ENCODE data around the gene FREM1.

The FREM1 gene

DNA sequence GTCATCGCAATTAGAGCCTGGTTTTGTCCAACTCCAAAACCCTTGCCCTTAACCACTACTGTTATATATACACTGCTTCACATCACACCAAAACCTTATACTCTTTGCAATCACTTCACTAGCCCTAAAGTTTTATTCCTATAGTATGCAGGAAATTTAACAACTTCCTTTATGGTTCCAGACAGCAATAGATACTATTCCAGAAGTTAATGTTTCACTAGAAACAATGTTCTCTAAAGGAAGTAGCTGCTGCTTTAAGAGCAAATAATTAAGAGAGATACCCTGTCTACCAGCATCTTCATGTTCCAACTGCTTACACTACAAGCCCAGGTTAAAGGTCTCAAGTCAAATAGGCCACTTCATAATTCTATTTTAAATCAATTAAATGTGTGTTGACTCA is 22.0 kb downstream of the FREM1 start:
- no peak for DNase-seq (ENCODE audit: low read depth)
- H3K4me3 ChIP-seq (ENCODE audit: low read depth, low read length), result no peak overlapping the region

GRCh38 chr9:14887149-14887548 is 23.1 kb downstream of the FREM1 start:
- H3K4me3 ChIP-seq (ENCODE audit: low read depth, low read length), result no peak overlapping the region
- DNase-seq (ENCODE audit: low read depth), result no peak

- no peak for DNase-seq (ENCODE audit: low read depth)
- no peak overlapping the region for H3K4me3 ChIP-seq (ENCODE audit: low read depth, low read length)
These were observed 26.8 kb downstream of the FREM1 start for GRCh38 chr9:14883310-14883944.

GRCh38 chr9:14882090-14882489 is 28.1 kb downstream of the FREM1 start:
- DNase-seq (ENCODE audit: low read depth), result no peak
- no peak overlapping the region for H3K4me3 ChIP-seq (ENCODE audit: low read depth, low read length)

- no peak overlapping the region for H3K4me3 ChIP-seq (ENCODE audit: low read depth, low read length)
- DNase-seq (ENCODE audit: low read depth), result peak; percentile 31
These were observed 29.2 kb downstream of the FREM1 start for GRCh38 chr9:14881006-14881405.

DNA sequence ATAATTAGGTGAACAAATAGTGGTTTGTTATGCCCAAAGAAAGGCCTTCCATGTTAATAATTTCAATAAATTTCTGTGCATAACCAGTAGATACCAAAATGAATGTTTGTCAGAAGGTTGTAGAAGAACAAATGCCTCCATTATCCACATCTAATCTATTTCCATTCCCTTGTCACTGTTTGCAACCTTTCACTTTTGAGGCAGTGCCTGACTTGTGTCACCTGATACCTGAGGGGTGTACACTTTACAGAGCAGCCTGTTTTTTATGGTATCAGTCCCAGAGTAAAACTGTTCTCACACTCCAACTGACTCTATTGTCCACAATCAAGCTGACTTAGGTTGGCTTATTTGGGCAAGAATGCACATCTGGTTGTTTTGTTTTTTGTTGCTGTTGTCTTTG is 40.1 kb downstream of the FREM1 start:
- DNase-seq (ENCODE audit: low read depth), result no peak

DNA sequence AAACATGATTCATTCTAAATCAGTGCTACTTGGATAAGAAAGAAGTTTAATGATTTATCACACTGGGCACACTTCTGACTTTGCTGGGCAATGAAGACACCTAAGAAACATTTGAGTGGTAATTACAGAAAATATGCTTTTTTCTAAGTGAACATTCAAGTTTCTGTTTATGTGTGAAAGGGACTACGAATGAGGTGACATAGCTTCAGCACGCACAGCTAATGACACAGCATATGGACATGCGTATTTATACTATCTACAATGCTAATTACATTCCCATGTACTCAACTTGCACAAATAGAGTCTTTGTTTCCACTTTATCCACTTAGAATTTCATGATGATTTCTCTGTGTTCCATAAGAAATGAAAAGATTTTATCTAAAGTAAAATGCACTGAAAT is 40.6 kb downstream of the FREM1 start:
- H3K4me3 ChIP-seq (ENCODE audit: low read depth, low read length), result no peak overlapping the region
- no peak for DNase-seq (ENCODE audit: low read depth)

More for the DNA sequence above, 40.1 kb downstream of the FREM1 start:
- H3K4me3 ChIP-seq (ENCODE audit: low read depth, low read length), result no peak overlapping the region

DNA sequence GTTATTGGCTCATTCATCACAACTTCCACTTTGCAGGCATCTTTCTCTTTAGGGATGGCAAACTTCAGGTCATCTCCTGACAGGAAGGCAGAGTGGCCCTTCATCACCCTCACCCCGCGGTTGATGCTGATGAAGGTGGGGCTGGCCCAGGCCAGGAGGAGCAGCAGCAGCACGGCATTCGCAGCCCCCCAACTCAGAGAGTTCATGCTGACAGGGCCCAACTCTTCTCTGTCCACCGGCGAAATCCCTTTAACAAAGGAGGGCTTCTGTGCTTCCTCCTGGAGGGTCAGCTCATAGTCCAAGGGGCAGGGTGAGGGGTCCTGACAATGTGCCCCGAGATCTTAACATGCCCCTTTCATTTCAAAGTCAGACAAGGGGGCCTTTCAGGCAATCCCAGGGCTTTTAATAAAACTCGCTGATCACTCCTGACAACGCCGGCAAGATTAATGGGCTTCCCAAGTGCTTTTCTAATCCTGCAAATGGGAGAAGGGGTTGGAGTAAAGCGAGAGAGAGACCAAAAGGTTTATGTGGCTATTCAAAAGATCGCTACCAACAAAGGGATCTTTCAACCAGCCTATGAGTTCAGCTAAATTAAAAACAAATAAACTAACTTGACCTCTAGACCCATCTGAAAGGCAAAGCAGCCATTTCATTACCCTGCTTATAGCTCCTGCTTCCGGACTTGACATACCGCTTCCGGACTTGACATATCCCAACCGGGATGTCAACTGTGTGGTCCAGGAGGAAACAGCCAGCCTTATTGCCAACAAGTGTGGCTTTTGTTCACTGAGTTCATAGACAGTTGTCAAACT is 41.2 kb downstream of the FREM1 start:
- H3K4me3 ChIP-seq (ENCODE audit: low read depth, low read length), result no peak overlapping the region
- no peak for DNase-seq (ENCODE audit: low read depth)

GRCh38 chr9:14868418-14868771 is 41.8 kb downstream of the FREM1 start:
- DNase-seq (ENCODE audit: low read depth), result no peak
- H3K4me3 ChIP-seq (ENCODE audit: low read depth, low read length), result no peak overlapping the region

DNA sequence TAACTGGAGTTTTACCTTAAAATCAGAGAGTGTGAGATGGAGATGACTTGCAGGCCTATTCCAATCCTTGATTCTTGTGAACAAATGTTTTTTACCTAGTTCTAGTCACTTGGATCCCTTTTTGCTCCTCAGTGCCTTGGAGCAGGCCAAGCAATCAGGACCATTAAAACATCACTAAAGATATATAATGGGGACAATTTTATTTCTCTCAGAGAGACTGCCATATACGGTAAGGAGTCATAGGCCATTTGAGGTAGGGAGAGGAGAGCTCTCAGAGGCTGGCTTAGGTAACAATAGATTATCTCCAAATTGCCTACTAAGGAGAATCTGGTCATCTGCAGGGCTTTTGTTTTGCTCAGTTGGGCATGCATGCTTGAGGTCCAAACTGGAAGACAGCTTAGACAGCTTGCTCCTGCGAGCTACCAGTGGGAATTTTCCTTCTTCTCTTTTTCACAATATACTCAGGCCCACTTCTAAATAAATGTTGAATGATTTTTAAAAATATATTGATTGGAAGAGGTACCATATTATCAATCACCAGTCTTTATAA is 44.0 kb downstream of the FREM1 start:
- DNase-seq (ENCODE audit: low read depth), result no peak
- H3K4me3 ChIP-seq (ENCODE audit: low read depth, low read length), result no peak overlapping the region

GRCh38 chr9:14864309-14864708 is 45.9 kb downstream of the FREM1 start:
- H3K4me3 ChIP-seq (ENCODE audit: low read depth, low read length), result no peak overlapping the region
- no peak for DNase-seq (ENCODE audit: low read depth)

GRCh38 chr9:14863402-14863801 is 46.8 kb downstream of the FREM1 start:
- DNase-seq (ENCODE audit: low read depth), result no peak

GRCh38 chr9:14857449-14858305 is 52.6 kb downstream of the FREM1 start:
- no peak overlapping the region for H3K4me3 ChIP-seq (ENCODE audit: low read depth, low read length)
- DNase-seq (ENCODE audit: low read depth), result no peak

More at GRCh38 chr9:14863402-14863801, 46.8 kb downstream of the FREM1 start:
- H3K4me3 ChIP-seq (ENCODE audit: low read depth, low read length), result no peak overlapping the region

DNA sequence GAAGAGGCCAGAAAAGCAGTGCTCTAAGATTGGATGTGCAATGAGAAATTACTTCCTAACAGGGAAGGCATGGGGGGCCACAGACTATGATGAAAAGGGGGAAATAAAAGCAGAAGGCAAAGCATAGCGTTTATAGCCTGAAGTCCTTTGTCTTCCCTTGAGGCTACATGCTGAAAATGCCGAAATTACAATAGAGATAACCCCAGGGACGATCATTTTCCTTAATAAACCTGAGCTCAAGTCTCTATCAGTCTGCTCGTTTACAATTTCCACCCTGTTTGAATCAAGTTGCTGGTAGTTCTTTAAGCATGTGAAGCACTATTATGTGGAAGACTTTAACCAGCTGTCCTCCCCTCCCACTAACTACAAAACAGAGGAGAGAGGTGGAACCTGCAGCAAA is 60.4 kb downstream of the FREM1 start:
- H3K4me3 ChIP-seq (ENCODE audit: low read depth, low read length), result no peak overlapping the region
- DNase-seq (ENCODE audit: low read depth), result no peak

DNA sequence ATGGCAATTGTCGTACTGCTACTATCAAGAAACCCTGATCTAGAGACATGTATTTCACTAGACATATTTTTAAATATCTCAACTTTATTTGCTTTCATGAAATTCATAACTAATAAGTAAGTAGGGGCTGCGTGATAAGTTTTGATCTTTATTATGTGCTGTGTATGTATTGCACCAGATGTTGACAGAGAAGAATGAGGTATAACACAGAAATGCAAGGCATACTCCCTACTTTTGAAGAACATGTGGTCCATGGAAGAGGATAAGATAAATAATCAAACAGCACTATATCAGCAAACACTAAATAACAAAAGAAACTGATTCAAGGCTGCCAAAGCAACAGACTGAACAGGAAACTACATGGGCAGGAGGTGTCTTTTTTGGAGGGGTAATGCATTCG is 60.9 kb downstream of the FREM1 start:
- H3K4me3 ChIP-seq (ENCODE audit: low read depth, low read length), result no peak overlapping the region
- no peak for DNase-seq (ENCODE audit: low read depth)

- DNase-seq (ENCODE audit: low read depth), result no peak
- H3K4me3 ChIP-seq (ENCODE audit: low read depth, low read length), result no peak overlapping the region
These were observed 63.3 kb downstream of the FREM1 start for GRCh38 chr9:14846871-14847311.

GRCh38 chr9:14843163-14843562 is 67.1 kb downstream of the FREM1 start:
- H3K4me3 ChIP-seq (ENCODE audit: low read depth, low read length), result no peak overlapping the region
- no peak for DNase-seq (ENCODE audit: low read depth)

DNA sequence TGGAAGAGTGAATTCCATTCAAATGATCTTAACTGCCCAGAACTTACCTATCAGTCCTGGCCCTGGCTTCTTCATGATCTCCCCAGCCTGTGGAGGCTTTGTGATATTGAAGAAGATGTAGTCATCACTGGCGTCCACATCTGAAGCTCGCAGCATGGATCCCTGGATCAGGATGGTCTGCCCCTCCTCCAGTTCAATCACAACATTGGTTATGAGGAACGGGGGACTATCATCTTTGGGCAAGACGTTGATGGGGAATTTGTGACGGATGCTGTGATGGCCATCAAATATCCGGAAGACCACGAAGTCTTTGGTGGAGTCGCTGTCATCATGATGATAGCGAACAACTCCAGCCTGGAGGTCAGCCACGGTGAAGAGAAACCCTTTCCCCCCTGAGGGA is 68.0 kb downstream of the FREM1 start:
- no peak for DNase-seq (ENCODE audit: low read depth)

GRCh38 chr9:14838701-14839100 is 71.5 kb downstream of the FREM1 start:
- no peak overlapping the region for H3K4me3 ChIP-seq (ENCODE audit: low read depth, low read length)
- DNase-seq (ENCODE audit: low read depth), result peak; percentile 13

More for the DNA sequence above, 68.0 kb downstream of the FREM1 start:
- H3K4me3 ChIP-seq (ENCODE audit: low read depth, low read length), result no peak overlapping the region

- no peak for DNase-seq (ENCODE audit: low read depth)
- H3K4me3 ChIP-seq (ENCODE audit: low read depth, low read length), result no peak overlapping the region
These were observed 73.3 kb downstream of the FREM1 start for GRCh38 chr9:14836885-14837284.
